SK-N-SH (cell line): Measurements from ENCODE around the gene RBSN. TPM values are rescaled to one million over a fixed set of nuclear protein-coding genes. Genes with fewer than 3 reads are reported as not detected.

Experiments
- CTCF ChIA-PET: fragments of 300-600, 350-600 bp; formaldehyde crosslinking; extraction: SDS; loops from one replicate; lab custom pipeline; 2021; lab: Yijun Ruan, JAX
- POLR2A ChIA-PET: fragments of 350-600 bp; sonication (Branson Sonifier 250); formaldehyde crosslinking; extraction: SDS; loops from one replicate; lab custom pipeline; 2020; ENCODE audit warnings: antibody characterized with exemption, inconsistent platforms; lab: Yijun Ruan, JAX
- DNase-seq: peaks from one replicate; pipeline ENCODE4 v3.0.0; 2012
- H2AFZ ChIP-seq: fragments of 200-600 bp; sonication (generic); 2 replicates; pipeline ENCODE4 v1.8.1; 2016; ENCODE audit warnings: antibody characterized with exemption, mild to moderate bottlenecking, low read depth
- H3F3A ChIP-seq: fragments of 200-600 bp; sonication (generic); replicated peaks from 2 replicates; pipeline ENCODE3; 2016; ENCODE audit warnings: antibody characterized with exemption, mild to moderate bottlenecking; ENCODE audit not compliant: insufficient read depth
- H3K27ac ChIP-seq, 2 experiments: fragments of 200-500 bp in 1 of 2; fragments of 200-600 bp in 1 of 2; sonication (Bioruptor generic) in 1 of 2; sonication (generic), shearing (Covaris generic) in 1 of 2; 2 replicates each; pipeline versions ENCODE4 v1.5.1 to v1.6.1; 2014 to 2016; ENCODE audit warnings: low read depth in 2 of 2, inconsistent platforms in 1 of 2, low read length in 1 of 2, mild to moderate bottlenecking in 1 of 2, mixed read lengths in 1 of 2
- H3K27me3 ChIP-seq: fragments of 200-600 bp; sonication (generic), shearing (Covaris generic); 2 replicates; pipeline ENCODE4 v1.6.1; 2016; ENCODE audit warnings: mixed run types; ENCODE audit not compliant: insufficient read depth
- H3K36me3 ChIP-seq, 2 experiments: fragments of 200-500 bp in 1 of 2; fragments of 200-600 bp in 1 of 2; sonication (Bioruptor generic) in 1 of 2; sonication (generic) in 1 of 2; replicated peaks in 1 of 2; 2 replicates each; pipeline versions ENCODE3 to v1.5.1; 2014 to 2016; ENCODE audit warnings: low read length in 1 of 2, mild to moderate bottlenecking in 1 of 2; ENCODE audit not compliant: insufficient read depth in 2 of 2, control insufficient read depth in 1 of 2
- H3K4me1 ChIP-seq, 2 experiments: fragments of 200-500 bp in 1 of 2; fragments of 200-600 bp in 1 of 2; sonication (Bioruptor generic) in 1 of 2; sonication (generic), shearing (Covaris generic) in 1 of 2; 2 replicates each; pipeline versions ENCODE4 v1.5.1 to v1.6.1; 2014 to 2016; ENCODE audit warnings: low read depth in 1 of 2, low read length in 1 of 2, mixed run types in 1 of 2; ENCODE audit not compliant: insufficient read depth in 2 of 2, control insufficient read depth in 1 of 2
- H3K4me2 ChIP-seq: fragments of 200-600 bp; sonication (generic), shearing (Covaris generic); 2 replicates; pipeline ENCODE4 v1.6.1; 2017; ENCODE audit warnings: mixed run types
- H3K4me3 ChIP-seq, 2 experiments: fragments of 200-500 bp in 1 of 2; fragments of 200-600 bp in 1 of 2; sonication (Bioruptor generic) in 1 of 2; sonication (generic), shearing (Covaris generic) in 1 of 2; 2 replicates each; pipeline versions ENCODE4 v1.5.1 to v1.8.1; 2014 to 2016; ENCODE audit warnings: low read depth in 2 of 2, inconsistent platforms in 1 of 2, low read length in 1 of 2, mild to moderate bottlenecking in 1 of 2, mixed read lengths in 1 of 2, moderate library complexity in 1 of 2
- H3K79me2 ChIP-seq: fragments of 200-600 bp; sonication (generic); 2 replicates; pipeline ENCODE4 v1.8.1; 2017; ENCODE audit warnings: mild to moderate bottlenecking; ENCODE audit not compliant: insufficient read depth
- H3K9ac ChIP-seq: fragments of 200-600 bp; sonication (generic); 2 replicates; pipeline ENCODE4 v1.6.1; 2017; ENCODE audit warnings: mixed run types
- H3K9me2 ChIP-seq: fragments of 200-600 bp; sonication (generic); 2 replicates; pipeline ENCODE4 v1.6.1; 2017; ENCODE audit warnings: mixed run types
- H3K9me3 ChIP-seq: fragments of 200-600 bp; sonication (generic); 2 replicates; pipeline ENCODE4 v1.6.1; 2017; ENCODE audit warnings: mixed run types, mild to moderate bottlenecking, moderate library complexity
- H4K20me1 ChIP-seq: fragments of 200-600 bp; sonication (generic); 2 replicates; pipeline ENCODE4 v1.6.1; 2017; ENCODE audit warnings: mild to moderate bottlenecking, mixed run types; ENCODE audit not compliant: insufficient read depth
- CTCF ChIP-seq: fragments of 200-600 bp; sonication (generic); IDR thresholded peaks from 2 replicates; pipeline ENCODE4 v1.6.1; 2017; ENCODE audit warnings: antibody characterized with exemption, mild to moderate bottlenecking, moderate library complexity
- EP300 ChIP-seq, 2 experiments: IDR thresholded peaks; 2 replicates each; pipeline versions ENCODE4 v1.4.0 to v1.6.1; 2012; ENCODE audit warnings: borderline replicate concordance in 1 of 2, low read depth in 1 of 2, low read length in 1 of 2
- IRF3 ChIP-seq: fragments of 150-350 bp; IDR thresholded peaks from 2 replicates; pipeline ENCODE4 v1.6.1; 2016; ENCODE audit warnings: mild to moderate bottlenecking, low read depth, low read length
- JUND ChIP-seq: IDR thresholded peaks from 2 replicates; pipeline ENCODE4 v1.4.0; 2012
- MAX ChIP-seq: IDR thresholded peaks from 2 replicates; pipeline ENCODE4 v1.4.0; 2012; ENCODE audit warnings: low read depth
- NFIC ChIP-seq: IDR thresholded peaks from 2 replicates; pipeline ENCODE4 v1.4.0; 2012; ENCODE audit warnings: borderline replicate concordance
- PBX3 ChIP-seq: IDR thresholded peaks from 2 replicates; pipeline ENCODE4; 2012
- POLR2AphosphoS5 ChIP-seq: IDR thresholded peaks from 2 replicates; pipeline ENCODE4 v1.6.1; 2012; ENCODE audit warnings: low read depth, low read length
- RAD21 ChIP-seq: IDR thresholded peaks from 2 replicates; pipeline ENCODE4 v1.6.1; 2012; ENCODE audit warnings: mild to moderate bottlenecking, low read length
- RCOR1 ChIP-seq: fragments of 150-350 bp; IDR thresholded peaks from 2 replicates; pipeline ENCODE4 v1.6.1; 2017; ENCODE audit warnings: antibody characterized with exemption, low read length
- RFX5 ChIP-seq: IDR thresholded peaks from 2 replicates; pipeline ENCODE4 v1.6.1; 2012; ENCODE audit warnings: mild to moderate bottlenecking, improper control_type of control experiment, low read length
- RXRA ChIP-seq: IDR thresholded peaks from 2 replicates; pipeline ENCODE4 v1.4.0; 2012; ENCODE audit warnings: low read depth, mild to moderate bottlenecking, borderline replicate concordance
- SIN3A ChIP-seq: IDR thresholded peaks from 2 replicates; pipeline ENCODE4 v1.6.1; 2012; ENCODE audit warnings: low read depth, mild to moderate bottlenecking, low read length, moderate library complexity, borderline replicate concordance
- TAF1 ChIP-seq: IDR thresholded peaks from 2 replicates; pipeline ENCODE4 v1.6.1; 2012; ENCODE audit warnings: low read depth, mild to moderate bottlenecking, low read length, moderate library complexity, borderline replicate concordance
- TEAD4 ChIP-seq: IDR thresholded peaks from 2 replicates; pipeline ENCODE4 v1.4.0; 2012; ENCODE audit warnings: mild to moderate bottlenecking, borderline replicate concordance; ENCODE audit not compliant: insufficient read depth
- USF1 ChIP-seq: IDR thresholded peaks from 2 replicates; pipeline ENCODE4 v1.4.0; 2012; ENCODE audit warnings: low read depth, borderline replicate concordance
- YY1 ChIP-seq: IDR thresholded peaks from 2 replicates; pipeline ENCODE4 v1.4.0; 2012; ENCODE audit warnings: low read depth, mild to moderate bottlenecking
- ZBTB33 ChIP-seq: IDR thresholded peaks from 2 replicates; pipeline ENCODE4 v1.4.0; 2012; ENCODE audit warnings: low read depth, borderline replicate concordance
- WGBS: methylation state at CpG from one replicate; pipeline ENCODE4 v1.1.6; 2017; ENCODE audit warnings: low lambda C conversion rate; 5-methylcytosine and 5-hydroxymethylcytosine counted together
- polyA plus RNA-seq, 3 experiments: library from polyadenylated mRNA; depleted of rRNA; stranded (reverse); fragments of >200 nt; gene quantifications; 2 replicates each; pipeline ENCODE4 v1.2.3, GENCODE V29; 2012

The RBSN gene
- polyA plus RNA-seq, 1 of the 3 experiments (the other 2 are of a cell fraction): 4.7 TPM

GRCh38 chr3:15040844-15041243 is 58.1 kb downstream of the RBSN start:
- no peak for DNase-seq
- Histone ChIP-seq H3F3A (peaks cover 5% of the 10 kb centered on the region), H4K20me1 (no peaks in the 10 kb centered on the region), H3K4me3 (no peak overlapping the region), H3K9ac (no peak overlapping the region), H2AFZ (no peak overlapping the region), H3K27me3 (no peaks in the 10 kb centered on the region), H3K9me3 (no peaks in the 10 kb centered on the region), H3K4me1 (peaks cover 15 to 31% of the 10 kb centered on the region in 2 experiments; a peak in 3 of 4 replicates), H3K36me3 (peaks cover 74 to 81% of the 10 kb centered on the region in 2 experiments), H3K79me2 (no peaks in the 10 kb centered on the region; the same call in 1 of the 2 replicates), H3K27ac (no peak overlapping the region), H3K9me2 (no peaks in the 10 kb centered on the region)
- 80% methylated on average over 3 of the region's 3 CpGs for WGBS
- POLR2A ChIA-PET: no interaction called here
- TF ChIP-seq EP300 (IDR thresholded peaks at IDR 0.05; ENCODE audit: borderline replicate concordance in 1 of 2, low read depth in 1 of 2, low read length in 1 of 2): no peak
- no peak for TF ChIP-seq PBX3
- TF ChIP-seq MAX: no peak
- no peak for TF ChIP-seq RCOR1
- no peak for TF ChIP-seq RFX5
- no peak for TF ChIP-seq IRF3
- TF ChIP-seq NFIC: no peak
- no peak for TF ChIP-seq CTCF
- no peak for TF ChIP-seq JUND
- TF ChIP-seq SIN3A: no peak
- TF ChIP-seq TAF1: no peak
- TF ChIP-seq TEAD4: no peak
- TF ChIP-seq ZBTB33: no peak
- TF ChIP-seq RAD21: no peak
- TF ChIP-seq POLR2AphosphoS5: no peak
- no peak for TF ChIP-seq USF1
- TF ChIP-seq RXRA: no peak
- TF ChIP-seq YY1: no peak
- TF ChIP-seq, all 33 proteins: peak for 0
- CTCF ChIA-PET: interaction anchor here (2.2 kb wide), 1 partner anchor 120 kb away, joined by 5 read pairs; no protein-coding TSS in a partner anchor
- H3K4me2 ChIP-seq: no peak overlapping the region
